ENCODE data around the gene SH2D3C. TPM values are rescaled to one million over a fixed set of nuclear protein-coding genes. Genes with fewer than 3 reads are reported as not detected.

The SH2D3C gene
- total and polyA plus RNA-seq, 10 of the 15 experiments (the other 5 are each of a cell fraction or from before 2014, with no cell fraction given), result 1.2 to 23.5 (median 16.2) TPM

DNA sequence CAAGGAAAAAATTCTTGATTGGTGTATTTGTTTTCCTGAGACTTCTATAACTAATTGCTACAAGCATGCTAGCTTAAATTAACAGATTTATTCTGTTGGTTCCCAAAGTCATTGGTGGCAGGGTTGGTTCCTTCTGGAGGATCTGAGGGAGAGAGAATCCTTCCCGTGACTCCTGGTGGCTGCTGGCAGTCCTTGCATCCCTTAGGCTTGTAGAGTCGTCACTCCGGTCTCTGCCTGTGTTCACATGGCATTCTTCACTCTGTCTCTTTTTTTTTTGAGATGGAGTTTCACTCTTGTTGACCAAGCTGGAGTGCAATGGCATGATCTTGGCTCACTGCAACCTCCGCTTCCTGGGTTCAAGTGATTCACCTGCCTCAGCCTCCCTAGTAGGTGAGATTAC is 12.6 kb upstream of the SH2D3C start (continued):
- TF ChIP-seq, protein P1, sequence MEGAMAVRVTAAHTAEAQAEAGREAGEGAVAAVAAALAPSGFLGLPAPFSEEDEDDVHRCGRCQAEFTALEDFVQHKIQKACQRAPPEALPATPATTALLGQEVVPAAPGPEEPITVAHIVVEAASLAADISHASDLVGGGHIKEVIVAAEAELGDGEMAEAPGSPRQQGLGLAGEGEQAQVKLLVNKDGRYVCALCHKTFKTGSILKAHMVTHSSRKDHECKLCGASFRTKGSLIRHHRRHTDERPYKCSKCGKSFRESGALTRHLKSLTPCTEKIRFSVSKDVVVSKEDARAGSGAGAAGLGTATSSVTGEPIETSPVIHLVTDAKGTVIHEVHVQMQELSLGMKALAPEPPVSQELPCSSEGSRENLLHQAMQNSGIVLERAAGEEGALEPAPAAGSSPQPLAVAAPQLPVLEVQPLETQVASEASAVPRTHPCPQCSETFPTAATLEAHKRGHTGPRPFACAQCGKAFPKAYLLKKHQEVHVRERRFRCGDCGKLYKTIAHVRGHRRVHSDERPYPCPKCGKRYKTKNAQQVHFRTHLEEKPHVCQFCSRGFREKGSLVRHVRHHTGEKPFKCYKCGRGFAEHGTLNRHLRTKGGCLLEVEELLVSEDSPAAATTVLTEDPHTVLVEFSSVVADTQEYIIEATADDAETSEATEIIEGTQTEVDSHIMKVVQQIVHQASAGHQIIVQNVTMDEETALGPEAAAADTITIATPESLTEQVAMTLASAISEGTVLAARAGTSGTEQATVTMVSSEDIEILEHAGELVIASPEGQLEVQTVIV (IDR thresholded peaks at IDR 0.05; ENCODE audit: borderline replicate concordance, partially characterized antibody), result no peak
- no peak for TF ChIP-seq BMI1 (IDR thresholded peaks at IDR 0.05; ENCODE audit: borderline replicate concordance)

DNA sequence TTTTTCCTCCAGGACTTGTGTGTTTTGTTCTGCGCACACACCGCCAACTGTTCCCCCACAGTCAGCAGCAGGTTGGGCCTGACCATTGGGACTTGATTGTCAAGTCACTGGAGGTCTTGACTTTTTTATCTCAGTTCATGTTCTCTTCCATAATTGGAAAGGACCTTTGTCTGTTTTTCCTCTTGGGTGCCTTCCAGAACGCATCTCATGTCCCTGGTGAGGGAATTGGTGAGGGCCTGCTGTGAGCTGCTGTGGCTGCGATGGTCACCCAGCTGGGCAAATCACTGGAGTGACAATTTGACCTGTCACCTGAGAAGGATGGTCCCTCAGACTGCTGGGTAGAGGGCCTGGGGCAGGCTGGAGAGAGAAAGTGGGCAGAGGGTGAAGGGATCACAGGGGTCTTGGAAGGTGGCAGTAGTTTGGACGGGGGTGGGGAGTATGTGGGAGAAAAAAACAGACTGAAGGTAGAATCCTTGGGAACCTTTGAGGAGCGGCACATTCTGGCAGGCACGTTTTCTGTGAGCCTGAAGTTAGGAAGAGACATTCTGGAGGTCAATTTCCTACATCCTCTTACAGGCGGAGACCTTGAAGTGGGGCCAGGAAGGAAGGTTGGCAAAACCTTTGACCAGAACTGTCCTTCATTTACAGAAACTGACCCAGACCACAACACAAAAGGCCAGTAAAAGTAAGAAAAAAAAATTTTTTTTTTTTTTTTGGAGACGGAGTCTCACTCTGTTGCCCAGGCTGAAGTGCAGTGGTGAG is 11.8 kb upstream of the SH2D3C start:
- in situ Hi-C loops (cut with MboI), result no loop called here

More for the DNA sequence above, 11.8 kb upstream of the SH2D3C start:
- H3K9me3 ChIP-seq (replicated peaks; ENCODE audit: control insufficient read depth, insufficient read depth, low read length), result no peaks in the 10 kb centered on the region
- no peaks in the 10 kb centered on the region for H3K27me3 ChIP-seq (replicated peaks in 1 of 2; ENCODE audit: control insufficient read depth in 2 of 2, insufficient read depth in 2 of 2, low read length in 1 of 2)
- peaks cover 15% of the 10 kb centered on the region for H4K20me1 ChIP-seq (ENCODE audit: control insufficient read depth, insufficient read depth)
- ATAC-seq (no peak), DNase-seq (ENCODE audit: low read depth, low spot score) (no peak), FAIRE-seq (no peak)
- 89% methylated on average over 9 of the region's 9 CpGs for WGBS (ENCODE audit: insufficient coverage, insufficient replicate concordance, low lambda C conversion rate, missing lambda C conversion rate)
- no peak overlapping the region for H2AFZ ChIP-seq (ENCODE audit: control insufficient read depth, low read depth, low read length)
- ChIA-PET RAD21 (ENCODE audit: unreplicated experiment) (no interaction called here), POLR2A (no interaction called here), SMC1A (ENCODE audit: uncharacterized antibody, unreplicated experiment) (interaction anchor here (1.7 kb wide), 1 partner anchor 15 kb away, joined by 3 read pairs; no protein-coding TSS in a partner anchor), CTCF (interaction anchor here (0.9 kb wide), 1 partner anchor 125 kb away, joined by 3 read pairs; no protein-coding TSS in a partner anchor)
- TF ChIP-seq POLR2A (IDR thresholded peaks at IDR 0.05; ENCODE audit: low read depth, low read length) (0 out of 2 replicates have a peak, but pooled peaks have one; percentile 43), IKZF2 (IDR thresholded peaks at IDR 0.05) (no peak)
- H3K4me3 ChIP-seq, result no peak overlapping the region
- H3K27ac ChIP-seq (ENCODE audit: control insufficient read depth, insufficient read depth), result no peak overlapping the region
- no peak overlapping the region for H3K4me2 ChIP-seq (ENCODE audit: control insufficient read depth, insufficient read depth)
- H3K9ac ChIP-seq (ENCODE audit: control insufficient read depth, insufficient read depth, low read length), result no peak overlapping the region
- peaks cover 34% of the 10 kb centered on the region for H3K79me2 ChIP-seq (ENCODE audit: control insufficient read depth, insufficient read depth, low read length)
- H3K36me3 ChIP-seq (ENCODE audit: control insufficient read depth in 2 of 2, insufficient read depth in 2 of 2, low read length in 1 of 2), result peaks cover 28 to 39% of the 10 kb centered on the region in 2 experiments
- intact Hi-C loops (cut with micrococcal nuclease; ENCODE audit: unreplicated experiment), result no loop called here
- peaks cover 10% of the 10 kb centered on the region; the same call in 1 of the 2 replicates for H3K4me1 ChIP-seq (ENCODE audit: control insufficient read depth, insufficient read depth, low read length)
- BruUV-seq (replicated peaks), result no TSS peak

All from GM12878 (cell line).